22Rv1 (cell line): ENCODE data around the gene SEMA4A.

ENCODE experiments used
- CTCF ChIP-seq: fragments of 450-650 bp; IDR thresholded peaks from 2 replicates; pipeline ENCODE4 v1.5.1; 2017; ENCODE audit warnings: mild to moderate bottlenecking
- ZFX ChIP-seq: fragments of 450-650 bp; IDR thresholded peaks from 2 replicates; pipeline ENCODE4 v1.6.1; 2017; ENCODE audit warnings: antibody characterized with exemption, borderline replicate concordance

- TF ChIP-seq CTCF (no peak), ZFX (no peak)
Measured at GRCh38 chr1:156180471-156180870, 27.1 kb downstream of the SEMA4A start.
